ENCODE results near the gene HMGB1.

Gene HMGB1

GRCh38 chr13:30412346-30412745 lies 53.4 kb downstream of the HMGB1 start:
- Histone ChIP-seq H2AFZ (ENCODE audit: low read depth, low read length) (no peak overlapping the region), H2AK5ac (ENCODE audit: low read length, severe bottlenecking) (no peak overlapping the region), H3K23ac (ENCODE audit: low read length in 2 of 2) (no peak overlapping the region), H2BK15ac (ENCODE audit: low read depth, poor library complexity, severe bottlenecking) (no peak overlapping the region), H3K14ac (ENCODE audit: low read length in 2 of 2) (no peak overlapping the region), H3K79me1 (replicated peaks; ENCODE audit: low read length, poor library complexity, severe bottlenecking) (no peaks in the 10 kb centered on the region), H2BK5ac (ENCODE audit: low read depth, low read length, poor library complexity, severe bottlenecking) (no peak overlapping the region), H2BK12ac (ENCODE audit: low read length in 2 of 2) (no peak overlapping the region), H3K4me2 (ENCODE audit: low read length, poor library complexity, severe bottlenecking) (no peak overlapping the region), H3K36me3 (ENCODE audit: control insufficient read depth in 1 of 2, insufficient read depth in 2 of 2, low read depth in 1 of 2, low read length in 2 of 2) (no peaks in the 10 kb centered on the region), H3K9me3 (ENCODE audit: control insufficient read depth, low read length) (no peaks in the 10 kb centered on the region), H2BK120ac (ENCODE audit: low read depth, low read length) (no peak overlapping the region), H3K9ac (ENCODE audit: low read length) (no peak overlapping the region), H3K4me3 (ENCODE audit: insufficient read depth in 1 of 2, low read depth in 1 of 2, low read length in 2 of 2) (no peak overlapping the region), H3K18ac (ENCODE audit: low read depth in 1 of 2, low read length in 2 of 2) (no peak overlapping the region), H3K27me3 (ENCODE audit: control insufficient read depth in 1 of 2, insufficient read depth in 1 of 2, low read length in 2 of 2) (no peaks in the 10 kb centered on the region), H3K4ac (ENCODE audit: low read depth in 1 of 2, low read length in 2 of 2) (no peak overlapping the region), H4K8ac (ENCODE audit: low read length) (no peak overlapping the region), H3K4me1 (ENCODE audit: control insufficient read depth, insufficient read depth, low read depth, low read length) (peaks cover 7% of the 10 kb centered on the region), H4K91ac (ENCODE audit: low read length) (no peak overlapping the region), H3K27ac (ENCODE audit: low read length, poor library complexity, severe bottlenecking) (no peak overlapping the region)
- DNase-seq, result no peak

- 90% methylated on average over 1 of the region's 2 CpGs for WGBS
- H3K18ac ChIP-seq (ENCODE audit: low read depth in 1 of 2, low read length in 2 of 2), result no peak overlapping the region
- no peak for DNase-seq
- no peak overlapping the region for H2BK5ac ChIP-seq (ENCODE audit: low read depth, low read length, poor library complexity, severe bottlenecking)
- H3K4me2 ChIP-seq (ENCODE audit: low read length, poor library complexity, severe bottlenecking), result no peak overlapping the region
- H2BK12ac ChIP-seq (ENCODE audit: low read length in 2 of 2), result no peak overlapping the region
- no peaks in the 10 kb centered on the region for H3K9me3 ChIP-seq (ENCODE audit: control insufficient read depth, low read length)
- H3K79me1 ChIP-seq (replicated peaks; ENCODE audit: low read length, poor library complexity, severe bottlenecking), result no peaks in the 10 kb centered on the region
- H2BK15ac ChIP-seq (ENCODE audit: low read depth, poor library complexity, severe bottlenecking), result no peak overlapping the region
- H3K9ac ChIP-seq (ENCODE audit: low read length), result no peak overlapping the region
- no peak overlapping the region for H3K23ac ChIP-seq (ENCODE audit: low read length in 2 of 2)
- no peak overlapping the region for H3K4ac ChIP-seq (ENCODE audit: low read depth in 1 of 2, low read length in 2 of 2)
- H2AFZ ChIP-seq (ENCODE audit: low read depth, low read length), result no peak overlapping the region
- H2AK5ac ChIP-seq (ENCODE audit: low read length, severe bottlenecking), result no peak overlapping the region
- H3K14ac ChIP-seq (ENCODE audit: low read length in 2 of 2), result no peak overlapping the region
- no peaks in the 10 kb centered on the region for H3K27me3 ChIP-seq (ENCODE audit: control insufficient read depth in 1 of 2, insufficient read depth in 1 of 2, low read length in 2 of 2)
- no peak overlapping the region for H4K8ac ChIP-seq (ENCODE audit: low read length)
- H4K91ac ChIP-seq (ENCODE audit: low read length), result no peak overlapping the region
- no peak overlapping the region for H3K27ac ChIP-seq (ENCODE audit: low read length, poor library complexity, severe bottlenecking)
- H3K4me1 ChIP-seq (ENCODE audit: control insufficient read depth, insufficient read depth, low read depth, low read length), result peaks cover 7% of the 10 kb centered on the region
- H3K36me3 ChIP-seq (ENCODE audit: control insufficient read depth in 1 of 2, insufficient read depth in 2 of 2, low read depth in 1 of 2, low read length in 2 of 2), result no peaks in the 10 kb centered on the region
- H2BK120ac ChIP-seq (ENCODE audit: low read depth, low read length), result no peak overlapping the region
- H3K4me3 ChIP-seq (ENCODE audit: insufficient read depth in 1 of 2, low read depth in 1 of 2, low read length in 2 of 2), result no peak overlapping the region
Observed at GRCh38 chr13:30410705-30411125, 55.0 kb downstream of the HMGB1 start.

- no peak overlapping the region for H2BK120ac ChIP-seq (ENCODE audit: low read depth, low read length)
- H3K23ac ChIP-seq (ENCODE audit: low read length in 2 of 2), result no peak overlapping the region
- H3K27me3 ChIP-seq (ENCODE audit: control insufficient read depth in 1 of 2, insufficient read depth in 1 of 2, low read length in 2 of 2), result no peaks in the 10 kb centered on the region
- H3K27ac ChIP-seq (ENCODE audit: low read length, poor library complexity, severe bottlenecking), result peak overlapping the region; percentile 30
- peak overlapping the region in 1 of 2 experiments; percentile 19 for H3K4ac ChIP-seq (ENCODE audit: low read depth in 1 of 2, low read length in 2 of 2)
- no peak overlapping the region for H3K4me2 ChIP-seq (ENCODE audit: low read length, poor library complexity, severe bottlenecking)
- H3K9me3 ChIP-seq (ENCODE audit: control insufficient read depth, low read length), result no peaks in the 10 kb centered on the region
- no peak overlapping the region for H3K18ac ChIP-seq (ENCODE audit: low read depth in 1 of 2, low read length in 2 of 2)
- H2AFZ ChIP-seq (ENCODE audit: low read depth, low read length), result no peak overlapping the region
- no peak overlapping the region for H3K14ac ChIP-seq (ENCODE audit: low read length in 2 of 2)
- 69% methylated on average over 9 of the region's 13 CpGs for WGBS
- no peak overlapping the region for H3K4me3 ChIP-seq (ENCODE audit: insufficient read depth in 1 of 2, low read depth in 1 of 2, low read length in 2 of 2)
- H4K8ac ChIP-seq (ENCODE audit: low read length), result no peak overlapping the region
- H4K91ac ChIP-seq (ENCODE audit: low read length), result no peak overlapping the region
- H2BK12ac ChIP-seq (ENCODE audit: low read length in 2 of 2), result no peak overlapping the region
- DNase-seq, result peak; percentile 85
- H3K79me1 ChIP-seq (replicated peaks; ENCODE audit: low read length, poor library complexity, severe bottlenecking), result no peaks in the 10 kb centered on the region
- H2AK5ac ChIP-seq (ENCODE audit: low read length, severe bottlenecking), result no peak overlapping the region
- H2BK15ac ChIP-seq (ENCODE audit: low read depth, poor library complexity, severe bottlenecking), result no peak overlapping the region
- H3K36me3 ChIP-seq (ENCODE audit: control insufficient read depth in 1 of 2, insufficient read depth in 2 of 2, low read depth in 1 of 2, low read length in 2 of 2), result no peaks in the 10 kb centered on the region
- peak overlapping the region; percentile 28 for H3K9ac ChIP-seq (ENCODE audit: low read length)
- peaks cover 7% of the 10 kb centered on the region for H3K4me1 ChIP-seq (ENCODE audit: control insufficient read depth, insufficient read depth, low read depth, low read length)
- no peak overlapping the region for H2BK5ac ChIP-seq (ENCODE audit: low read depth, low read length, poor library complexity, severe bottlenecking)
Observed at GRCh38 chr13:30409886-30410704, 55.6 kb downstream of the HMGB1 start.

- no peak overlapping the region for H2AK5ac ChIP-seq (ENCODE audit: low read length, severe bottlenecking)
- H3K4ac ChIP-seq (ENCODE audit: low read depth in 1 of 2, low read length in 2 of 2), result peak overlapping the region in 1 of 2 experiments; percentile 40
- no peaks in the 10 kb centered on the region for H3K27me3 ChIP-seq (ENCODE audit: control insufficient read depth in 1 of 2, insufficient read depth in 1 of 2, low read length in 2 of 2)
- no peak overlapping the region for H3K27ac ChIP-seq (ENCODE audit: low read length, poor library complexity, severe bottlenecking)
- H3K9me3 ChIP-seq (ENCODE audit: control insufficient read depth, low read length), result no peaks in the 10 kb centered on the region
- no peak overlapping the region for H2BK5ac ChIP-seq (ENCODE audit: low read depth, low read length, poor library complexity, severe bottlenecking)
- H2BK15ac ChIP-seq (ENCODE audit: low read depth, poor library complexity, severe bottlenecking), result peak overlapping the region; percentile 94
- peak overlapping the region; percentile 79 for H2AFZ ChIP-seq (ENCODE audit: low read depth, low read length)
- no peak overlapping the region for H3K23ac ChIP-seq (ENCODE audit: low read length in 2 of 2)
- peak overlapping the region; percentile 62 for H3K4me2 ChIP-seq (ENCODE audit: low read length, poor library complexity, severe bottlenecking)
- H3K18ac ChIP-seq (ENCODE audit: low read depth in 1 of 2, low read length in 2 of 2), result peak overlapping the region; percentile 52 to 75
- 17% methylated on average over 44 of the region's 51 CpGs for WGBS
- H3K36me3 ChIP-seq (ENCODE audit: control insufficient read depth in 1 of 2, insufficient read depth in 2 of 2, low read depth in 1 of 2, low read length in 2 of 2), result no peaks in the 10 kb centered on the region
- H2BK12ac ChIP-seq (ENCODE audit: low read length in 2 of 2), result peak overlapping the region; percentile 17 to 61
- peaks cover 6% of the 10 kb centered on the region for H3K4me1 ChIP-seq (ENCODE audit: control insufficient read depth, insufficient read depth, low read depth, low read length)
- peak overlapping the region in 1 of 2 experiments; percentile 72 for H3K4me3 ChIP-seq (ENCODE audit: insufficient read depth in 1 of 2, low read depth in 1 of 2, low read length in 2 of 2)
- peak overlapping the region; percentile 68 for H2BK120ac ChIP-seq (ENCODE audit: low read depth, low read length)
- peak overlapping the region; percentile 91 for H3K9ac ChIP-seq (ENCODE audit: low read length)
- no peak overlapping the region for H3K14ac ChIP-seq (ENCODE audit: low read length in 2 of 2)
- peak overlapping the region; percentile 91 for H4K8ac ChIP-seq (ENCODE audit: low read length)
- H3K79me1 ChIP-seq (replicated peaks; ENCODE audit: low read length, poor library complexity, severe bottlenecking), result no peaks in the 10 kb centered on the region
- H4K91ac ChIP-seq (ENCODE audit: low read length), result peak overlapping the region; percentile 52
- peak; percentile 88 for DNase-seq
Observed at GRCh38 chr13:30408319-30409101, 57.2 kb downstream of the HMGB1 start.

Measured in mesenchymal stem cell (in vitro differentiated cells and primary cell).